A549 (cell line): Measurements from ENCODE around the gene TNFAIP3. TPM values are rescaled to one million over a fixed set of nuclear protein-coding genes. Genes with fewer than 3 reads are reported as not detected.

ENCODE experiments used
- ATAC-seq, 2 experiments: fragments of 200-7000 bp in 1 of 2; fragments of >200 bp in 1 of 2; cut with Nextera tagmentation in 1 of 2; cut with Tn5 transposase in 1 of 2; 3 replicates each; pipeline versions ENCODE4 v1.8.0 to v1.9.1; 2018 to 2020; ENCODE audit warnings: mild to moderate bottlenecking in 1 of 2, moderate library complexity in 1 of 2
- CTCF ChIA-PET: fragments of 300-600 bp; sonication (Branson Sonifier 250); formaldehyde crosslinking; extraction: SDS; loops from one replicate; lab custom pipeline; 2021; ENCODE audit warnings: antibody characterized with exemption, inconsistent platforms; lab: Yijun Ruan, JAX
- POLR2A ChIA-PET: fragments of 350-600 bp; formaldehyde crosslinking; extraction: SDS; loops from one replicate; lab custom pipeline; 2021; ENCODE audit warnings: antibody characterized with exemption, inconsistent platforms; lab: Yijun Ruan, JAX
- DNase-seq, 2 experiments: peaks; one replicate each; pipeline versions ENCODE4 v3.0.0 to v3.0.0-alpha.2; 2011 to 2016; ENCODE audit warnings: low read depth in 1 of 2, low spot score in 1 of 2
- FAIRE-seq: peaks from 2 replicates; lab custom pipeline; 2011; peaks lifted over from hg19 to GRCh38; lab: Jason Lieb, UNC
- H3K27ac ChIP-seq, 2 experiments: fragments of >200 bp; sonication (Bioruptor Twin); formaldehyde crosslinking; 3 replicates each; pipeline ENCODE4 v1.5.1; 2016 to 2017
- H3K4me1 ChIP-seq: fragments of >200 bp; sonication (Bioruptor Twin); formaldehyde crosslinking; 3 replicates; pipeline ENCODE4 v1.6.1; 2016
- H3K4me2 ChIP-seq: fragments of >200 bp; sonication (Bioruptor Twin); formaldehyde crosslinking; 3 replicates; pipeline ENCODE4 v1.6.1; 2016
- H3K4me3 ChIP-seq: fragments of >200 bp; sonication (Bioruptor Twin); formaldehyde crosslinking; 3 replicates; pipeline ENCODE4 v1.5.1; 2016
- H3K9me3 ChIP-seq: fragments of >200 bp; sonication (Bioruptor Twin); formaldehyde crosslinking; 3 replicates; pipeline ENCODE4 v1.6.1; 2016
- BHLHE40 ChIP-seq: IDR thresholded peaks from 2 replicates; pipeline ENCODE4 v1.6.1; 2012; ENCODE audit warnings: low read depth, low read length, inconsistent platforms
- CEBPB ChIP-seq, 2 experiments: fragments of >200 bp in 1 of 2; sonication (Bioruptor Twin) in 1 of 2; formaldehyde crosslinking in 1 of 2; IDR thresholded peaks; 2 replicates each; pipeline ENCODE4 v1.6.1; 2012 to 2016
- EHF ChIP-seq: fragments of 250-450 bp; sonication (Bioruptor Pico); IDR thresholded peaks from 2 replicates; pipeline ENCODE4 v1.5.0; 2020; ENCODE audit warnings: mild to moderate bottlenecking
- ESRRA ChIP-seq: fragments of 150-350 bp; IDR thresholded peaks from 2 replicates; pipeline ENCODE4 v1.6.1; 2014; ENCODE audit warnings: mild to moderate bottlenecking, low read length, borderline replicate concordance
- FOSL2 ChIP-seq, 2 experiments: fragments of 450-650 bp in 1 of 2; fragments of >200 bp in 1 of 2; sonication (Bioruptor Twin) in 1 of 2; formaldehyde crosslinking; IDR thresholded peaks; 2 replicates each; pipeline versions ENCODE4 v1.5.0 to v1.6.1; 2016 to 2020; ENCODE audit warnings: mild to moderate bottlenecking in 1 of 2, moderate library complexity in 1 of 2
- HDAC2 ChIP-seq: fragments of 200-600 bp; sonication (generic); IDR thresholded peaks from 2 replicates; pipeline ENCODE4 v1.6.1; 2016
- HOXA7 ChIP-seq: fragments of 250-450 bp; sonication (Bioruptor Pico); IDR thresholded peaks from 2 replicates; pipeline ENCODE4 v1.5.0; 2020; ENCODE audit warnings: mild to moderate bottlenecking, moderate library complexity
- HOXB13 ChIP-seq: fragments of 250-450 bp; sonication (Bioruptor Pico); IDR thresholded peaks from 2 replicates; pipeline ENCODE4 v1.5.0; 2020; ENCODE audit warnings: low read depth, mild to moderate bottlenecking, moderate library complexity
- JUNB ChIP-seq: fragments of >200 bp; sonication (Bioruptor Twin); formaldehyde crosslinking; IDR thresholded peaks from 2 replicates; pipeline ENCODE4 v1.6.1; 2016
- KDM5A ChIP-seq: fragments of 200-600 bp; sonication (generic); IDR thresholded peaks from 2 replicates; pipeline ENCODE4 v1.6.1; 2016; ENCODE audit warnings: antibody characterized with exemption, mild to moderate bottlenecking
- MAX ChIP-seq: IDR thresholded peaks from 2 replicates; pipeline ENCODE4 v1.6.1; 2012
- MYC ChIP-seq: IDR thresholded peaks from 2 replicates; pipeline ENCODE4 v1.6.1; 2012; ENCODE audit warnings: mild to moderate bottlenecking, inconsistent platforms, low read length, improper control_type of control experiment, borderline replicate concordance
- POLR2AphosphoS2 ChIP-seq: conservative IDR thresholded peaks from 2 replicates; pipeline ENCODE4 v1.6.1; 2012; ENCODE audit warnings: low read length, improper control_type of control experiment, inconsistent platforms
- RCOR1 ChIP-seq: fragments of 150-350 bp; IDR thresholded peaks from 2 replicates; pipeline ENCODE4 v1.6.1; 2014; ENCODE audit warnings: antibody characterized with exemption, low read length, low read depth
- RNF2 ChIP-seq: fragments of 200-600 bp; sonication (generic); IDR thresholded peaks from 2 replicates; pipeline ENCODE4 v1.6.1; 2016; ENCODE audit warnings: low read depth, mild to moderate bottlenecking, antibody characterized with exemption, moderate library complexity, borderline replicate concordance
- SREBF2 ChIP-seq: fragments of 450-650 bp; IDR thresholded peaks from 2 replicates; pipeline ENCODE4 v1.6.1; 2014; ENCODE audit warnings: mild to moderate bottlenecking, moderate library complexity
- USF2 ChIP-seq: fragments of 450-650 bp; IDR thresholded peaks from 2 replicates; pipeline ENCODE4 v1.6.1; 2014; ENCODE audit warnings: antibody characterized with exemption
- ZNF302 ChIP-seq: fragments of 250-450 bp; sonication (Bioruptor Pico); IDR thresholded peaks from 2 replicates; pipeline ENCODE4 v1.9.0; 2021; ENCODE audit warnings: inconsistent platforms, mild to moderate bottlenecking, moderate library complexity
- WGBS: methylation state at CpG from one replicate; pipeline ENCODE4 v1.1.6; 2017; ENCODE audit errors: missing lambda C conversion rate; 5-methylcytosine and 5-hydroxymethylcytosine counted together
- polyA plus RNA-seq, 4 experiments: library from polyadenylated mRNA; depleted of rRNA in 3 of 4; stranded (reverse); fragments of >200 nt; fragmentation: RNase III in 1 of 4; extraction: RNeasy Plus Mini Kit Qiagen cat#74134 plus additional on column Dnase treatment in 1 of 4; gene quantifications; 2 replicates in 3 of 4; 3 replicates in 1 of 4; pipeline ENCODE4 v1.2.3, GENCODE V29; 2011 to 2017
- TF ChIP-seq, protein P1 (sequence below): IDR thresholded peaks from 2 replicates; pipeline ENCODE4 v1.6.1; 2012; ENCODE audit warnings: low read depth, borderline replicate concordance

TNFAIP3 gene
- polyA plus RNA-seq, 2 of the 4 experiments (the other 2 are of a cell fraction) = 2.7 to 8.5 TPM

DNA sequence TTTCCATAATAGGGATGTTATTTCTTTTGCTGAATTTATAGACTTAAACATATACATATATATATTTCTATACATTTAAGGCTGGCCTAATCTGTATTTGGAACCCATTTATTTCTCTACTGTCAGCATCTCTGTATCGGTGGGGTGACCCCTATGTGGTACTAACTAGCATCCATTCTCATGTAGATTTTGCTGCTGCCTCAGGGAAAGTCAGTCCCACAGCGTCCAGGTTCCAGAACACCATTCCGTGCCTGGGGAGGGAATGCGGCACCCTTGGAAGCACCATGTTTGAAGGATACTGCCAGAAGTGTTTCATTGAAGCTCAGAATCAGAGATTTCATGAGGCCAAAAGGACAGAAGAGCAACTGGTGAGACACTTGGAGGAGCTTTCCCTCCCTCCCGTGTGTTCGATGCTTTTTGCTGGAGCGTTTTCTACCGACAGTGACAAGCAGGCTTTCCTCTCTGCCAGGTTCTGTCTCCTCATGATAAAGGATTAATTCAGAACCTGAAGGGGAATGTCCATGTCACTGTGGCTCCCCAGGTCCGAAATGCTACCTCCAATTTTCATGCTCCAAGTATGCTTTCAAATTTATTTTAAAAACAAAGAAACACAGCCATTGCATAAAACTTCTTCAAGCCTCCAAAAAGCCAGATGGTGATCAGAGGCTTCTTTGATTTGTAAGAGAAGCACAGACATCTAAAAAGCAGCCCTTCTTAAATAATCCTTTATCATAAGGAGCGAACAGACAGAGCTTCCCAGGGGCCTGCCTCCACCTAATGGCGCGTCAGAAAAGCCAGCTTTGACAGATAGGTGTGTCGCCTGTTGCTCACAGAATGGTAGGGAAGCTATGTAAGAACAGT, 13.1 kb downstream of the TNFAIP3 start:
- no peak overlapping the region for H3K27ac ChIP-seq
- no peaks in the 10 kb centered on the region for H3K9me3 ChIP-seq
- H3K4me1 ChIP-seq = no peaks in the 10 kb centered on the region
- no peak for FAIRE-seq
- 92% methylated on average over 13 of the region's 13 CpGs for WGBS
- CTCF ChIA-PET = interaction anchor here (1.0 to 1.9 kb wide), 5 partner anchors 8 to 65 kb away, joined by 3 to 7 read pairs (median 5); partner anchors contain the start of gene TNFAIP3
- ATAC-seq = no peak
- H3K4me3 ChIP-seq = no peak overlapping the region
- no peak for DNase-seq
- TF ChIP-seq HDAC2 (no peak), FOSL2 (IDR thresholded peaks at IDR 0.05) (no peak), FOSL2 (CRISPR knock-in tag; IDR thresholded peaks at IDR 0.05) (no peak), USF2 (no peak), RNF2 (no peak), ESRRA (no peak), HOXA7 (CRISPR knock-in tag) (no peak), CEBPB (IDR thresholded peaks at IDR 0.05) (no peak), RCOR1 (no peak), JUNB (no peak), HOXB13 (CRISPR knock-in tag) (no peak), EHF (CRISPR knock-in tag) (no peak), BHLHE40 (no peak), ZNF302 (CRISPR knock-in tag) (no peak)
- TF ChIP-seq, protein P1, sequence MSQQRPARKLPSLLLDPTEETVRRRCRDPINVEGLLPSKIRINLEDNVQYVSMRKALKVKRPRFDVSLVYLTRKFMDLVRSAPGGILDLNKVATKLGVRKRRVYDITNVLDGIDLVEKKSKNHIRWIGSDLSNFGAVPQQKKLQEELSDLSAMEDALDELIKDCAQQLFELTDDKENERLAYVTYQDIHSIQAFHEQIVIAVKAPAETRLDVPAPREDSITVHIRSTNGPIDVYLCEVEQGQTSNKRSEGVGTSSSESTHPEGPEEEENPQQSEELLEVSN = no peak
- POLR2A ChIA-PET = no interaction called here
- no peak overlapping the region for H3K4me2 ChIP-seq

DNA sequence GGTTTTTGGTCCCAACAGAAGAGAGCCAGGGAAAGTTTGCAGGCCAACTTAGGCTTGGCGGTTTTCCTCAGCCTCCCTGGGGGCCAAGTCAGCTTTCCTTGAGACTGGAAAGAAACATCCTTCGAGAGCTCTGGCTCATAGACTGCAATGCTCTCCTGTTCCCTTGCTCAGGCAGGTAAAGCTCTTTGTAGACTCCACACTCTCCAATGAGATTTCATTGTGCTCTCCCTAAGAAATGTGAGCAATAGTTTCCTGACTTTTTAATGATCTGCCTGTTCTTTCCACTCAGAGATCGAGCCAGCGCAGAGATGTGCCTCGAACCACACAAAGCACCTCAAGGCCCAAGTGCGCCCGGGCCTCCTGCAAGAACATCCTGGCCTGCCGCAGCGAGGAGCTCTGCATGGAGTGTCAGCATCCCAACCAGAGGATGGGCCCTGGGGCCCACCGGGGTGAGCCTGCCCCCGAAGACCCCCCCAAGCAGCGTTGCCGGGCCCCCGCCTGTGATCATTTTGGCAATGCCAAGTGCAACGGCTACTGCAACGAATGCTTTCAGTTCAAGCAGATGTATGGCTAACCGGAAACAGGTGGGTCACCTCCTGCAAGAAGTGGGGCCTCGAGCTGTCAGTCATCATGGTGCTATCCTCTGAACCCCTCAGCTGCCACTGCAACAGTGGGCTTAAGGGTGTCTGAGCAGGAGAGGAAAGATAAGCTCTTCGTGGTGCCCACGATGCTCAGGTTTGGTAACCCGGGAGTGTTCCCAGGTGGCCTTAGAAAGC, 13.9 kb downstream of the TNFAIP3 start:
- Histone ChIP-seq H3K27ac (no peak overlapping the region), H3K4me1 (no peaks in the 10 kb centered on the region), H3K9me3 (no peaks in the 10 kb centered on the region), H3K4me3 (no peak overlapping the region), H3K4me2 (no peak overlapping the region)
- no peak for ATAC-seq
- TF ChIP-seq KDM5A (no peak), POLR2AphosphoS2 (no peak), CEBPB (IDR thresholded peaks at IDR 0.05) (no peak)
- 91% methylated on average over 11 of the region's 21 CpGs for WGBS
- FAIRE-seq = no peak
- DNase-seq = no peak
- ChIA-PET CTCF (interaction anchor here (1.0 to 1.9 kb wide), 6 partner anchors 9 to 173 kb away, joined by 3 to 7 read pairs (median 4); partner anchors contain the start of gene TNFAIP3), POLR2A (no interaction called here)

GRCh38 chr6:137881522-137881886, 14.4 kb downstream of the TNFAIP3 start:
- CTCF ChIA-PET = interaction anchor here (1.1 to 1.9 kb wide), 6 partner anchors 9 to 173 kb away, joined by 3 to 7 read pairs (median 5); partner anchors contain the start of gene TNFAIP3
- WGBS = 92% methylated on average over 9 of the region's 9 CpGs

More at GRCh38 chr6:137881522-137881886, 14.4 kb downstream of the TNFAIP3 start:
- no peak for FAIRE-seq
- DNase-seq = no peak
- Histone ChIP-seq H3K4me3 (no peak overlapping the region), H3K9me3 (no peaks in the 10 kb centered on the region), H3K27ac (no peak overlapping the region), H3K4me2 (no peak overlapping the region)
- no peak for ATAC-seq
- POLR2A ChIA-PET = interaction anchor here (0.6 kb wide), 1 partner anchor 8 kb away, joined by 3 read pairs; no protein-coding TSS in a partner anchor
- TF ChIP-seq SREBF2 (no peak), CEBPB (IDR thresholded peaks at IDR 0.05) (no peak), MYC (no peak), MAX (no peak)
- TF ChIP-seq, all 56 proteins: peak for 0
- no peaks in the 10 kb centered on the region for H3K4me1 ChIP-seq
